Tibial artery (tissue), 4 donors: ENCODE results near the gene GIGYF1.

Experiments
- DNase-seq, 2 donors: peaks; one replicate each; pipeline ENCODE4 v3.0.0-alpha.2; 2019
- H3K27ac ChIP-seq, 2 donors: fragments of 200-600 bp; sonication (generic) in 1 of 2; 1 replicate in 1 of 2; 2 replicates in 1 of 2; pipeline ENCODE4 v1.5.1; 2018 to 2019; ENCODE audit warnings: mild to moderate bottlenecking in 1 of 2
- H3K27me3 ChIP-seq, 2 donors: fragments of 200-600 bp; sonication (generic) in 1 of 2; one replicate each; pipeline versions ENCODE4 v1.5.1 to v1.6.0; 2016 to 2019
- H3K36me3 ChIP-seq, 3 donors: fragments of 200-600 bp; sonication (generic) in 2 of 3; one replicate each; pipeline ENCODE4 v1.5.1; 2016 to 2019; ENCODE audit warnings: mild to moderate bottlenecking in 2 of 3
- H3K4me1 ChIP-seq, 4 donors: fragments of 200-600 bp; sonication (generic) in 2 of 4; 1 replicate in 3 of 4; 2 replicates in 1 of 4; pipeline ENCODE4 v1.5.1; 2016 to 2019
- H3K4me3 ChIP-seq, 2 donors: fragments of 200-600 bp; sonication (generic) in 1 of 2; 1 replicate in 1 of 2; 2 replicates in 1 of 2; pipeline ENCODE4 v1.5.1; 2018 to 2019; ENCODE audit warnings: mild to moderate bottlenecking in 2 of 2
- H3K9me3 ChIP-seq, 3 donors: fragments of 200-600 bp; sonication (generic) in 1 of 3; one replicate each; pipeline ENCODE4 v1.5.1; 2016 to 2019
- CTCF ChIP-seq, 2 experiments: fragments of 200-600 bp in 1 of 2; fragments of 450-650 bp in 1 of 2; IDR thresholded peaks; one replicate each; pipeline ENCODE4 v1.5.1; 2017 to 2019; ENCODE audit warnings: antibody characterized with exemption in 2 of 2, mild to moderate bottlenecking in 1 of 2, moderate library complexity in 1 of 2
- intact Hi-C: fragments of 100-400 bp; cut with DNase I; formaldehyde crosslinking; loops from one replicate; pipeline ENCODE4 v1.15.0; 2023; ENCODE audit warnings: low total_unique reads

Gene GIGYF1

GRCh38 chr7:100642534-100642907, 51.5 kb downstream of the GIGYF1 start:
- peaks cover 0 to 59% of the 10 kb centered on the region in 2 donors for H3K27me3 ChIP-seq
- H3K27ac ChIP-seq = no peak overlapping the region
- no peak for TF ChIP-seq CTCF (IDR thresholded peaks at IDR 0.05)
- intact Hi-C loops = no loop called here
- DNase-seq = no peak
- H3K36me3 ChIP-seq = no peaks in the 10 kb centered on the region
- no peaks in the 10 kb centered on the region for H3K9me3 ChIP-seq
- H3K4me3 ChIP-seq = no peak overlapping the region
- H3K4me1 ChIP-seq = no peaks in the 10 kb centered on the region

- no peak for TF ChIP-seq CTCF (IDR thresholded peaks at IDR 0.05)
- no peak for DNase-seq
- no peaks in the 10 kb centered on the region for H3K9me3 ChIP-seq
- no peaks in the 10 kb centered on the region for H3K36me3 ChIP-seq
- no peak overlapping the region for H3K4me3 ChIP-seq
- H3K27me3 ChIP-seq = peaks cover 0 to 54% of the 10 kb centered on the region in 2 donors
- intact Hi-C loops = no loop called here
- no peak overlapping the region for H3K27ac ChIP-seq
- H3K4me1 ChIP-seq = no peaks in the 10 kb centered on the region
Measured at GRCh38 chr7:100641860-100642533, 52.1 kb downstream of the GIGYF1 start.

- no peaks in the 10 kb centered on the region for H3K9me3 ChIP-seq
- H3K36me3 ChIP-seq = no peaks in the 10 kb centered on the region
- no peak for DNase-seq
- intact Hi-C loops = no loop called here
- no peaks in the 10 kb centered on the region for H3K4me1 ChIP-seq
- no peak within 1 kb of the TSS for H3K4me3 ChIP-seq
- H3K27me3 ChIP-seq = peaks cover 0 to 53% of the 10 kb centered on the region in 2 donors
- no peak for TF ChIP-seq CTCF (IDR thresholded peaks at IDR 0.05)
- H3K27ac ChIP-seq = no peak within 1 kb of the TSS
Measured at GRCh38 chr7:100641463-100641859, 52.6 kb downstream of the GIGYF1 start, which contains the start of gene TFR2. TSS of gene TFR2 (minus strand) at chr7:100641552. CDS start at chr7:100641509, 43 bp downstream.

- Histone ChIP-seq H3K36me3 (no peaks in the 10 kb centered on the region), H3K27ac (no peak overlapping the region), H3K4me3 (no peak overlapping the region), H3K27me3 (peaks cover 0 to 50% of the 10 kb centered on the region in 2 donors), H3K9me3 (no peaks in the 10 kb centered on the region), H3K4me1 (no peaks in the 10 kb centered on the region)
- no peak for DNase-seq
- TF ChIP-seq CTCF (IDR thresholded peaks at IDR 0.05) = no peak
- intact Hi-C loops = no loop called here
Measured at GRCh38 chr7:100640517-100641440, 53.3 kb downstream of the GIGYF1 start.

GRCh38 chr7:100639995-100640516, 54.0 kb downstream of the GIGYF1 start:
- intact Hi-C loops = no loop called here
- Histone ChIP-seq H3K4me3 (no peak overlapping the region), H3K27me3 (peaks cover 0 to 52% of the 10 kb centered on the region in 2 donors), H3K9me3 (no peaks in the 10 kb centered on the region), H3K36me3 (no peaks in the 10 kb centered on the region), H3K4me1 (no peaks in the 10 kb centered on the region), H3K27ac (no peak overlapping the region)
- TF ChIP-seq CTCF (IDR thresholded peaks at IDR 0.05) = no peak
- no peak for DNase-seq
